ENCODE results near the gene MFRP.

Gene MFRP

GRCh38 chr11:119373059-119373920 is 26.8 kb upstream of the MFRP start:
- in situ Hi-C loops (cut with MboI; ENCODE audit: low sequenced_read_pairs), result no loop called here

- in situ Hi-C loops (cut with MboI; ENCODE audit: low sequenced_read_pairs), result no loop called here
Observed at GRCh38 chr11:119372260-119373058, 26.0 kb upstream of the MFRP start.

GRCh38 chr11:119371778-119372182 is 25.3 kb upstream of the MFRP start:
- in situ Hi-C loops (cut with MboI; ENCODE audit: low sequenced_read_pairs), result no loop called here

GRCh38 chr11:119371067-119371601 is 24.6 kb upstream of the MFRP start:
- in situ Hi-C loops (cut with MboI; ENCODE audit: low sequenced_read_pairs), result no loop called here

- in situ Hi-C loops (cut with MboI; ENCODE audit: low sequenced_read_pairs), result no loop called here
Observed at GRCh38 chr11:119370486-119371046, 24.1 kb upstream of the MFRP start.

GRCh38 chr11:119369132-119369925 is 22.8 kb upstream of the MFRP start:
- in situ Hi-C loops (cut with MboI; ENCODE audit: low sequenced_read_pairs), result no loop called here

GRCh38 chr11:119368121-119369034 is 21.9 kb upstream of the MFRP start:
- in situ Hi-C loops (cut with MboI; ENCODE audit: low sequenced_read_pairs), result no loop called here

- in situ Hi-C loops (cut with MboI; ENCODE audit: low sequenced_read_pairs), result no loop called here
Observed at GRCh38 chr11:119367661-119368120, 21.2 kb upstream of the MFRP start.

- in situ Hi-C loops (cut with MboI; ENCODE audit: low sequenced_read_pairs), result no loop called here
Observed at GRCh38 chr11:119366690-119367620, 20.4 kb upstream of the MFRP start.

GRCh38 chr11:119365071-119365591 is 18.6 kb upstream of the MFRP start:
- in situ Hi-C loops (cut with MboI; ENCODE audit: low sequenced_read_pairs), result no loop called here

GRCh38 chr11:119363851-119364590 is 17.5 kb upstream of the MFRP start:
- in situ Hi-C loops (cut with MboI; ENCODE audit: low sequenced_read_pairs), result no loop called here

GRCh38 chr11:119363081-119363850 is 16.8 kb upstream of the MFRP start:
- in situ Hi-C loops (cut with MboI; ENCODE audit: low sequenced_read_pairs), result no loop called here

- in situ Hi-C loops (cut with MboI; ENCODE audit: low sequenced_read_pairs), result no loop called here
Observed at GRCh38 chr11:119362741-119363080, 16.2 kb upstream of the MFRP start.

GRCh38 chr11:119361941-119362725 is 15.6 kb upstream of the MFRP start:
- in situ Hi-C loops (cut with MboI; ENCODE audit: low sequenced_read_pairs), result no loop called here

GRCh38 chr11:119361056-119361787 is 14.7 kb upstream of the MFRP start:
- in situ Hi-C loops (cut with MboI; ENCODE audit: low sequenced_read_pairs), result no loop called here
